NCI-H187 treated with DMSO at 0.1 percent for 48 hours (cell line): ENCODE results near the gene ABHD17A.
A peak's percentile ranks its signal among the peaks of the same experiment; 100 is the strongest.

Experiments
- DNase-seq: peaks from one replicate; lab custom pipeline; 2025; lab: John Stamatoyannopoulos, UW

Gene ABHD17A

GRCh38 chr19:1853295-1854038 is 31.8 kb downstream of the ABHD17A start:
- DNase-seq = peak; percentile 39

DNA sequence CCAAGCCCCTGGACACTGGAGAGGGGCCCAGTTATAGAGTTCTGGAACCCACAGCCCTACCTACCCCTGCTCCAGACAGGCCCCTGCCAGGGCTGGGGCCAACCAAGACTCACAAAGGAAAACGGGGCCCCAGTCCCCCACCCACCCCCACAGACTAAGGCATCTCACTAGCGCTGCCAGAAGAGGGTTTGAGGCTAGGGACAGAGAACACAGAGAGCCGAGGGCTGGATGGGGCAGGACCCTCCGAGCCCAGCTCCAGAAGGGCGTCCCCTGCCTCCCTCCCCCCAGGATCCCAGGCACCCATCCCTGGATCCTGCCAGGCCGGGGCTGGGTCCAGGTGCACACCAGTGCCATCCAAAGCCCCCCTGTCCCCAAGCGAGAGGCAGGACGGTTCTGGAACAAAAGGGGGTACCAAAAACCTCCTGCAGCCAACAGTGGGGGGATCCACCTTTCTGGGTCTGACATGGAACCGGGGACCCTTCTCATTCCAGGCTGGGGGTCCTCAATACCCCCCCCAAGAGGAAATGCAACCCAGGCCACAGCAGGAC is 32.6 kb downstream of the ABHD17A start:
- DNase-seq = no peak

DNA sequence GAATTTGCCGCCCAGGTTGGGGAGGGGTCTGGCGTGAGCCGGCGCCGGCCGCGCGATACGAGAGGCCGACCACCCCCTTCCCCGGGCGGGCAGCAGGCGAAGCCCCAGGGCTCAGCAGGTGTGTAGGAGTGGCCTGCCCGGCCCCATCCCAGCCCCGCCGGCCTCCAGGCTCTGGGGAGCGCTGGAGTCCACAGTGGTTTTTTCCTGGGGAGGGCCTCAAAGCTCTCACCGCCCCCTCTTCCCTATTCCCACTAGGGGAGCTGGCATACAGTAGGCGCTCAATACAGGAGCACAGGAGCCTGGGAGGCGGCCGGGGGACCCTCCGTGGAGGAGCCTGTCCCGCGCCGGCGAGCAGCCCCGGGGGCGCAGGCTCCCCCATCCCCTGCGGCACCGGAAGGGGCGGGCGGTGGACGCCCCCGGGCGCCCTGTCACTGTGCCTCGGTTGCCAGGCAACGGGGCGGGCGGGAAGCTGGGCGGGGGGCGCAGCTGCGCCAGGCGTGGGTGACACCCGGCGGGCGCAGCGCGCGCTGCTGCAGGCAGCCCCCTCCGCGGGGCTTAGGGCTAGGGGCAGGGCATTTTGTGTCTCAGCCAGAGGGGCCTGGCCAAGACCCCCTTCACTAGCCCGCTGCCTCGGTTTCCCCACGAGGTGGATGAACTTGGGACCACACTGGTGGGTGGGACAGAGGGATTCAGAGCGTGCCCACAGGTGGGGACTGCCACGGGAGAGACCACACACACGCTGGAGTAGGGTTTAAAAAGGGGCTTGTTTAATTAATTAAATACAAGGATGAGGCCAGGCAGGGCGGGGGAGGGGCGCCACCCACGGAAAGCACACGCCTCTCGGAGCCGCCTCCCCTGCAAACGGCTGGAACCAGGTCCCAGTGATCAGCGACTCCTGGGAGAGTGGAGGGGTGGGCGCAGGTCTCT is 33.4 kb downstream of the ABHD17A start:
- DNase-seq = no peak

DNA sequence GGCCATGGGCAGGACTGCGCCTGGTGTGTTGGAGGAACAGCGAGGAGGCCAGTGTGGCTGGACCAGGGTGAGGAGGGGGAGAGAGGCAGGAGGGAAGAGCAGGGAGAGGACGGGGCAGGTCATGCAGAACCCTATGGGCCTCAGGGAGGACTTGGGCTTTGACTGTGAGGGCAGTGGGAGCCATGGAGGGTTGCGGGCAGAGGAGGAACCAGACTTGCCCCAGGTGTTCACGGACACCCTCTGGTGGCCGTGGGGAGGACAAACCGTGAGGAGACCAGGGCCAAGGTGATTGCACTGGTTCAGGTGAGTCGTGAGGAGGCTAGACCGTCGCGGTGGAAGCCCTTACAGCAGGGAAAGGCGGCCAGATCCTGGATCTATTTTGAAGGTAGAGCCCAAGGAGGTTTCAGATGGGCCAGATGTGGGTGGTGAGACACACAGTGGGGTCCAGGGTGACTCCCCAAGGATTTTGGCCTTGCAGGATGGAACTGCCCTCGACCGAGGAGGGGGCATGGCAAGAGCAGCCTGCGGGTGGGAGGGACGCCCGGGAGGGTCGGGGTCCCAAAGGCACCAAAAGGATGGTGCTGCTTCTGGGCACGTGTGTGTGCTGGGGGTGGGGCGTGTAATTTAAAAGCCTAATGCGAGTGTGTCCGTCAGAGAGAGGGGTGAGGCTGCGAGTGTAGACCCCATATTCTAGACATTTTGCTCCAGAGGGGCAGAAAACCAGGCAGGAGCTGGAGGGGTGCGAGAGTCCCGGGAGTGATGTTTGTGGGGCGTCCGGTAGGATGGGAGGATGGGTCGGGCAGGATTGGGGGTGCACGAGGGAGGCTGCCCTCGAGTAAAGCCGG is 34.3 kb downstream of the ABHD17A start:
- no peak for DNase-seq

DNA sequence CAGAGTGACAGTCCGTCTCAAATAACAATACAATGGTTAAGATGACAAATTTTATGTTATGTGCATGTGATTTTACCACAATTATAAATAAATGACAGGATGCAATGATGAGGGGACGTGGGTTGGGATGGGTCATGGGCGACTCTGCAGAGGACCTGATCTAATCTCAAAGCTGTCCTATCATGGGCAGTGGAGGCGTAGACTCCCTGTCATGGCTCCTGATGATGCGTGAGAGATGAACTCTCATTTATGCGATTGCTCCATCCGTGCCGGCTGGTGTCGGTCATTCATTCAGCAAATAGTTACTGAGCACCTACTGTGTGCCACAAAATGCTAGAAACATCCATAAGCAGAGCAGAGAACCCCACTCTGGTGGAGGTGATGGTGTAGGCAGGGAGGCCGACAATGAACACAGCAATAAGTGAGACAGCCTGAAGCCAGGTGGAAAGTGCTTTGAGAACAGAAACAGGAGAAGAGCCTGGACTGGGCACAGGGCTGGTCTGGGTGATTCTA is 35.4 kb downstream of the ABHD17A start:
- DNase-seq = no peak

DNA sequence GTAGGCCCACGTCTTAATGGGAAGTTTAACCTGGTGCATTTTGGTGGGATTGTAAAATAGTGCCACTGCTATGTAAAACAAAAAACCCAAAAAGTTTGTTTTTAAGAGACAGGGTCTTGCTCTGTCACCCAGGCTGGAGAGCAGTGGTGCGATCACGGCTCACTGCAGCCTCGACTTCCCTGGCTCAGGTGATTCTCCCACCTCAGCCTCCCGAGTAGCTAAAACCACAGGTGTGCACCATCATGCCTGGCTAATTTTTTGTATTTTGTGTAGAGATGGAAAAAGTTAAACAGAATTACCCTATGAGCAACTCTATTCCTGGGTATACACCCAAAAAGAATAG is 36.2 kb downstream of the ABHD17A start:
- no peak for DNase-seq

DNA sequence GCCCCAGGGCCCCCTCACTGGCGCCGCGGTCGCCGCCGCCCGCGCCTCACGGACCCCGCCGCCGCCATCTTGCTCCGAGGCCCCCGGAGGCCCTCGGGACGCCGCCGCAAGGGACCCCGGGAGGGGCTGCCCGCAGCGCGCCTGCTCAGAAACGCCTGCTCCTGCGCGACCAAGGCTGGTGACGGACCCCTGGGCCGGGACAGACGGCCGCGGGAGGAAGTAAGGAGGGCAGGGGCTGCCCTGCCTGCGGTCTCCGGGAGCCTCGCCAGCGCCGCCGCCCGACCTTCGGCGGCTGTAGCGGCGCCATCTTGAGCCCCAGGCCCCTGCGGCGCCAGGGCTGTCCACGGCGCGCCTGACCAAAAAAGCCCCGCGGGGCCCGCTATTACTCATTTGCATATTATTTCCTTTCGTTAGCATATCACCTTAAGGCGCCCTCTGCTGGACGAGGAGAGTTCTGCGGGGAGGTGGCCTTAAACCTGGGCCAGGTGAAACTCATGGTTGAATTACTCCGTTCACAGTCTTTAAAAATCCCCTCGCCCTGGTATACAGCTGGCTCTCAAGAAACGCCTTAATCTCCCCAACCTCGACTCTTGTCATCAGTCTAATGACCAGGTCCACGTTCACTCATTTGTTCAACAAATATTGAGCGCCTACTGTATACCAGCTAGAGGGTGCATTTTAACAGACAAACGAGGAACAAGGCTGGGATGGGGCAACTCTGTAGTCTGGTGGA is 36.7 kb downstream of the ABHD17A start, which contains the start of gene REXO1:
TSS of gene REXO1 (minus strand) at position 85 of the 733 bp plus-strand sequence. CDS start 125 bp downstream, outside the sequence.
- DNase-seq = peak; percentile 80

DNA sequence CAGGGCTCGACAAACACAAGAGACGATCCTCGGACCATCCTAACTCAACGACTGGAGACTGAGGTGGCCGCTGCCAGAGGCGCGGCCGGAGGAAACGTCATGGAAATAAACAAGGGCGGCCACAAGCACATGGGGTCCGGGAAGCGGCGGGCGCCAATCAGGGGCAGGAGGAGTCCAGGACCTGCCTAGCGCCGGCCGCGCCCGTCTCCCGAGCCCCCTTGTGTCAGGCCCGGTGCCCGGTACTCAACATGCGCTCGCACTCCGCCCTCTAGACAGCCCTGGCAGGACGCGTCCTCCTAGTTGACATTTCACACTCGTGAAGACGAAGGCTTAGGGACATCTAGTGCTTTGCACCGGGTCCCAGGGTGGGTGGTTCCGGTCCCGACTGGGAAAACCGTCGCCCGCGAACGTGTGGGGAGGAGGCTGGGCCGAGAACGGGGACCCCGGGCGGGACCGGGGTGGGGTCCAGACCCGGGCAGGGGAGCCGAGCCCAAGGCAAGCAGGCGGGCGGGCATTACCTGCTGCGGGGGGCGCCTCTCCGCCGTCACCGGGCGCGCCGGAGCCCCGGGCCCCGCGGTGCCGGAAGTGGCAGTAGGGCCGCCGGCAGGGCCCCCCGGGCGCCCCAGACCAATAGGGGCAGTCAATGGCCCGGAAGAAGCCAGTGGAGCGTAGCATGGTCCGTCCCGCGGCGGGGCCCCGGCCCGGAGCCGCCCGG is 37.5 kb downstream of the ABHD17A start:
- DNase-seq = no peak

- DNase-seq = no peak
These were observed 38.0 kb downstream of the ABHD17A start for GRCh38 chr19:1847348-1847683.

GRCh38 chr19:1846517-1847204 is 38.6 kb downstream of the ABHD17A start:
- no peak for DNase-seq

DNA sequence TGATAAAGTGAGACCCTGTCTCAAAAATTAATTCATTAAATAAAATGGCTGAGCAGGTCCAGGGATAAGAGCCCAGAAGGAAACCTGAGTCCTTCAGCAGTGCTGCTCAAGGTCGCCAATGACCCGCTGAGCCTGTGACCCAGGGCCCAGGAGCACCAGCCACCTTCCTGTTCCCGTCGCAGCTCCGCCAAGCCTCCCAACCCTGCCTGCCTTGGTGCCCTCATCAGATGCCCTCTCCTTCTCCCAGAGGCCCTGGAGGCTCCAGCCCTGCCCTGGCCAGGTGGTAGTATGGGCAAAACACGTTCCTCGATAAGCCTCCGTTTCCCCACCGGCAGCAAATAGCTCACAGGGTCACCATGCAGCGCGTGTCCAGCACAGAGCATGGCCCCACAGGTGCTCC is 39.7 kb downstream of the ABHD17A start:
- no peak for DNase-seq

GRCh38 chr19:1845125-1845515 is 40.2 kb downstream of the ABHD17A start:
- DNase-seq = no peak

DNA sequence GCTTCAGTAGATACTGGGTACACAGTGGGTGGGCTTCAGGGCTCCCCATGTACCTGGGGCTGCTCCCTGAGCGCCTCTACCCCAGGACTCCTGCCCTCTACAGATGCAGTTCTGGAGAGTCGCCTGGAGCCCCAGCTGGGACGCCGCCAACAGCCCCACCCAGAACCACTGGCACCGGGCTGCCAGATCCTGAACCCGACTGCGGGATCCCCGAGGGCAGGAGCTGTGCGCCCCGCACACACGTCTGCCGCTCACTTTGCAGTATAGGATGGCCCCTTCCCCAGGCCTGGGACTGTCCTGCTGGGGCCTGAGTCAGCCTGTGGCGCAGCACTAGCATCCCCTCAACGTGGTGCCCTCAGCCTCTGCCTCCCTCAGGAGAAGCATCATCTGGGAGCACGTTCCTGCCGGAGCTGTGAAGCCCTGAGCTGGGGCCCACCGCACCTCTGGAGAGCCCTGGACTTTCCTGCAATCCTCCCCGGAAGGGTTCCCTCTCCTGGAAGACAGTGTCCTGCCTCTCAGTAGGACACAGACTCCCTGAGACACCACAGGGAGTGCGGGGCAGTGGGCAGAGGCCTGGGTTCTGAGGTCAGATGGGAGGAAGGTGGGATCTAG is 40.7 kb downstream of the ABHD17A start:
- DNase-seq = no peak

- no peak for DNase-seq
These were observed 41.5 kb downstream of the ABHD17A start for GRCh38 chr19:1843646-1844394.

GRCh38 chr19:1843116-1843515 is 42.2 kb downstream of the ABHD17A start:
- DNase-seq = no peak

DNA sequence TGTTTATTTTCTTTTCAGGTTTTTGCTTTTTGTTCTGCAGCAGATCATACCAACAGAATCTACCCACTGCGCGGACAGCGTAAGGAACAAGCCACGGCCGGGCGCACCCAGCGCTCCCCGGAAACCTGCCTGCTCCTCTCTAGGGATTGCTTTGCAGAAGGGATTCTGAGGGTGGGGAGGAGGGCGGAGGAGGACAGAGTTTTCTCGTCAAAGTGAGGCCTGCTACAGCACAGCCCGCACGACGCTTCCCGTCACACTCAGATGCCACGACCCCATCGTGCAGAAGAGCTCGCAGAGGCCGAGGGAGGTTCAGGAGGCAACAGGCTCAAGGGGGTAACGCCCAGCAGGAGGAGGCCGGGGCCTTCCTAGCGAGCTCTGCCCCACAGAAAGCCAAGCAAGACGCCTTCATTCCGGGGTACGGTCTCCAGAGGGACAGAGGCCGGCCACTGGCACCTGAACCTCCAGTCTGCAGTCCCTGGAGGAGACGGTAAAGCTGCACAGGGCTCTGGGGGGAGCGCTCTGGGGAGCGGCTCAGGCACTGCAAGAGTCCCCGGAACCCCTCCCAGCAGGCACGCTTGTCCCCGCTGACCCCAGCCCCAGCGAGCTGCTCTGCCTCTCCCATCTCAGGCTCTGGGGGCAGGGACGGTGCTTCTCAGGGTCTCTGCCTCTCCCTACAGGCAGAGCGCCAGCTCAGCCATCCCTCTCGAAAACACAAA is 43.9 kb downstream of the ABHD17A start:
- DNase-seq = no peak

DNA sequence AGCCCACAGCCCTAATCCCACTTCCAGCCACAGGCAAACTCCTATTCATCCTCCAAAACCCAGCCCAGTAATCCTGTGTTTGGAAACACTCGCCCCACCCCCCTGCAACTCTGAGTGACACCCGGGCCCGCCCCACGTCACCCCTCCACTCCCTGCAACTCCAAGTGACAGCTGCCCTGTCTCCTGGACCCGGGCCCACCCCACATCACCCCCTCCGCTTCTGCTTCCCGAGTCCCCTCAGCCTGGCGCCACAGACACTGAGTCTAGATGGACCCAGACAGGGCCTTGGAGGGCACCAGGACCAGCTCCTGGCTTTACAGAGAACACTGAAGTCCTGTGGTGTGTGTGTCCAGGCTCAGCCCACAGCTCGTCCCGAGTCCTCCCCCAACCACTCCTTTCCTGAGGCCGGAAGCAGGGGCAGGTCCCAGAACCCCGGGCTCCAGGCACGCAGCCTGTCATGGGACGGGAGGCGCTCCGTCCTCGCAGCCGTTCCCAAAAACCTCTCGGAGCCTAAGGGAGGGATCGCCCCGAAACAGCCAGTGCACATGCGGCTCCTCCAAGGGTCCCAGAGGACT is 44.7 kb downstream of the ABHD17A start:
- DNase-seq = no peak
